HepG2 (cell line): Measurements from ENCODE around the gene C6orf62. TPM values are rescaled to one million over a fixed set of nuclear protein-coding genes. Genes with fewer than 3 reads are reported as not detected.
A peak's percentile ranks its signal among the peaks of the same experiment; 100 is the strongest.

Experiments used
- ADNP ChIP-seq: sonication (generic); formaldehyde crosslinking; IDR thresholded peaks from 2 replicates; pipeline ENCODE4 v1.4.0; 2020; ENCODE audit warnings: missing genetic modification reagents
- ATM ChIP-seq: fragments of 450-650 bp; IDR thresholded peaks from 2 replicates; pipeline ENCODE4 v1.7.1; 2017; ENCODE audit warnings: mild to moderate bottlenecking, borderline replicate concordance
- CENPX ChIP-seq: sonication (generic); formaldehyde crosslinking; IDR thresholded peaks from 2 replicates; pipeline ENCODE4 v1.9.0; 2021; ENCODE audit warnings: mild to moderate bottlenecking, missing genetic modification reagents, moderate library complexity
- CREM ChIP-seq, 2 experiments: sonication (generic) in 1 of 2; formaldehyde crosslinking in 1 of 2; IDR thresholded peaks; 2 replicates each; pipeline versions ENCODE4 v1.4.0 to v1.6.1; 2016 to 2020; ENCODE audit warnings: antibody characterized with exemption in 1 of 2, mild to moderate bottlenecking in 1 of 2, missing genetic modification reagents in 1 of 2
- FOXO1 ChIP-seq: sonication (generic); formaldehyde crosslinking; IDR thresholded peaks from 2 replicates; pipeline ENCODE4 v1.4.0; 2020; ENCODE audit warnings: missing genetic modification reagents
- HMGXB4 ChIP-seq, 2 experiments: sonication (generic) in 1 of 2; formaldehyde crosslinking in 1 of 2; IDR thresholded peaks; 2 replicates each; pipeline versions ENCODE4 v1.4.0 to v1.6.1; 2018 to 2020; ENCODE audit warnings: missing genetic modification reagents in 2 of 2, borderline replicate concordance in 1 of 2, low read depth in 1 of 2, mild to moderate bottlenecking in 1 of 2, missing biosample characterization in 1 of 2
- HNRNPH1 ChIP-seq: fragments of 200-400 bp; formaldehyde crosslinking; optimal IDR thresholded peaks from 2 replicates; pipeline ENCODE3; 2017; ENCODE audit warnings: mild to moderate bottlenecking, low read depth, low read length
- HNRNPL ChIP-seq: fragments of 200-400 bp; formaldehyde crosslinking; IDR thresholded peaks from 2 replicates; pipeline ENCODE4 v1.6.1; 2017; ENCODE audit warnings: mild to moderate bottlenecking, low read depth, low read length
- IKZF5 ChIP-seq: IDR thresholded peaks from 2 replicates; pipeline ENCODE4 v1.6.1; 2018; ENCODE audit warnings: missing genetic modification reagents, mild to moderate bottlenecking, missing compliant biosample characterization
- NPAS2 ChIP-seq: sonication (generic); formaldehyde crosslinking; IDR thresholded peaks from 2 replicates; pipeline ENCODE4 v1.8.0; 2022; ENCODE audit warnings: mild to moderate bottlenecking, missing genetic modification reagents, borderline replicate concordance
- PAX8 ChIP-seq: sonication (generic); formaldehyde crosslinking; IDR thresholded peaks from 2 replicates; pipeline ENCODE4 v1.8.0; 2022; ENCODE audit warnings: mild to moderate bottlenecking, missing genetic modification reagents, borderline replicate concordance
- RARA ChIP-seq: IDR thresholded peaks from 2 replicates; pipeline ENCODE4 v1.6.1; 2016; ENCODE audit warnings: missing genetic modification reagents, missing compliant biosample characterization
- SALL2 ChIP-seq: sonication (generic); formaldehyde crosslinking; IDR thresholded peaks from 2 replicates; pipeline ENCODE4 v1.8.1; 2023; ENCODE audit warnings: mild to moderate bottlenecking, missing genetic modification reagents, inconsistent platforms
- SETDB1 ChIP-seq: sonication (generic); formaldehyde crosslinking; IDR thresholded peaks from 2 replicates; pipeline ENCODE4 v1.5.1; 2020; ENCODE audit warnings: missing genetic modification reagents, mild to moderate bottlenecking, borderline replicate concordance
- SIN3A ChIP-seq: IDR thresholded peaks from 2 replicates; pipeline ENCODE4 v1.6.1; 2011; ENCODE audit warnings: low read depth, mild to moderate bottlenecking, control low read depth, low read length, borderline replicate concordance
- SP5 ChIP-seq: IDR thresholded peaks from 2 replicates; pipeline ENCODE4 v1.6.1; 2016; ENCODE audit warnings: low read depth, borderline replicate concordance
- ZBTB1 ChIP-seq: sonication (generic); formaldehyde crosslinking; IDR thresholded peaks from 2 replicates; pipeline ENCODE4 v1.4.0; 2020; ENCODE audit warnings: missing genetic modification reagents, borderline replicate concordance
- ZBTB42 ChIP-seq: sonication (generic); formaldehyde crosslinking; IDR thresholded peaks from 2 replicates; pipeline ENCODE4 v1.5.0; 2020; ENCODE audit warnings: mild to moderate bottlenecking, missing genetic modification reagents
- ZNF589 ChIP-seq: sonication (generic); formaldehyde crosslinking; conservative IDR thresholded peaks from 2 replicates; pipeline ENCODE4 v1.8.0; 2022; ENCODE audit warnings: mild to moderate bottlenecking, moderate library complexity, missing genetic modification reagents
- ZNF670 ChIP-seq: sonication (generic); formaldehyde crosslinking; IDR thresholded peaks from 2 replicates; pipeline ENCODE4 v1.8.0; 2022; ENCODE audit warnings: mild to moderate bottlenecking, missing genetic modification reagents, borderline replicate concordance
- ZNF713 ChIP-seq: sonication (generic); formaldehyde crosslinking; IDR thresholded peaks from 2 replicates; pipeline ENCODE4 v1.4.0; 2020; ENCODE audit warnings: mild to moderate bottlenecking, missing genetic modification reagents
- ZNF776 ChIP-seq: sonication (generic); formaldehyde crosslinking; IDR thresholded peaks from 2 replicates; pipeline ENCODE4 v1.4.0; 2020; ENCODE audit warnings: mild to moderate bottlenecking, missing genetic modification reagents
- ZNF790 ChIP-seq: sonication (generic); formaldehyde crosslinking; IDR thresholded peaks from 2 replicates; pipeline ENCODE4 v1.8.0; 2022; ENCODE audit warnings: missing genetic modification reagents, mild to moderate bottlenecking, borderline replicate concordance
- polyA plus RNA-seq, 8 experiments: library from polyadenylated mRNA; depleted of rRNA in 3 of 8; stranded (reverse) in 7 of 8; unstranded in 1 of 8; fragments of >200 nt; fragmentation: Illumina TruSeq in 4 of 8; extraction: Trizol in 4 of 8; gene quantifications; 2 replicates each; pipeline versions ENCODE4 v1.2.1 to v1.2.3, GENCODE V29; 2011 to 2016; ENCODE audit warnings: low read depth in 4 of 8, missing spikeins in 1 of 8, mixed read lengths in 1 of 8; ENCODE audit not compliant: insufficient read depth in 1 of 8
- total RNA-seq, 5 experiments: library from RNA; depleted of rRNA; stranded (reverse); fragments of >200 nt; fragmentation: Illumina TruSeq; extraction: Trizol; gene quantifications; 2 replicates each; pipeline ENCODE4 v1.2.3, GENCODE V29; 2016; ENCODE audit warnings: low read depth in 1 of 5
- TF ChIP-seq, protein P1 (sequence below): IDR thresholded peaks from 2 replicates; pipeline ENCODE4 v1.6.1; 2016; ENCODE audit warnings: low read depth, borderline replicate concordance
- TF ChIP-seq, protein P2 (sequence below): sonication (generic); formaldehyde crosslinking; IDR thresholded peaks from 2 replicates; pipeline ENCODE4 v1.5.0; 2020; ENCODE audit warnings: mild to moderate bottlenecking, missing genetic modification reagents
- TF ChIP-seq, protein P3 (sequence below): sonication (generic); formaldehyde crosslinking; conservative IDR thresholded peaks from 2 replicates; pipeline ENCODE4 v1.4.0; 2020; ENCODE audit warnings: missing genetic modification reagents

Gene C6orf62
- total and polyA plus RNA-seq, 2 of the 13 experiments (the other 11 are each of a cell fraction or from before 2014, with no cell fraction given), result 54.8 to 90.4 TPM

GRCh38 chr6:24720131-24720603 is 1.2 kb upstream of the C6orf62 start (continued):
- TF ChIP-seq IKZF5 (CRISPR knock-in tag), result no peak; the same call in 1 of the 2 replicates
- TF ChIP-seq SETDB1 (CRISPR knock-in tag), result no peak
- 0 out of 2 replicates have a peak, but pooled peaks have one; percentile 41 for TF ChIP-seq PAX8 (CRISPR knock-in tag)
- no peak for TF ChIP-seq CENPX
- peak; percentile 64; the same call in 1 of the 2 replicates for TF ChIP-seq ZNF776 (CRISPR knock-in tag)
- no peak for TF ChIP-seq NPAS2 (CRISPR knock-in tag)
- TF ChIP-seq ZBTB1, result no peak
- peak in 1 of 2 experiments; percentile 59; a peak in 1 of 4 replicates for TF ChIP-seq HMGXB4 (CRISPR knock-in tag; IDR thresholded peaks at IDR 0.05; ENCODE audit: borderline replicate concordance in 1 of 2, low read depth in 1 of 2)
- TF ChIP-seq, protein P1, sequence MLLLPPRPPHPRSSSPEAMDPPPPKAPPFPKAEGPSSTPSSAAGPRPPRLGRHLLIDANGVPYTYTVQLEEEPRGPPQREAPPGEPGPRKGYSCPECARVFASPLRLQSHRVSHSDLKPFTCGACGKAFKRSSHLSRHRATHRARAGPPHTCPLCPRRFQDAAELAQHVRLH (CRISPR knock-in tag), result 0 out of 2 replicates have a peak, but pooled peaks have one; percentile 81
- TF ChIP-seq ZNF790, result no peak
- TF ChIP-seq ATM, result no peak
- TF ChIP-seq, protein P2, sequence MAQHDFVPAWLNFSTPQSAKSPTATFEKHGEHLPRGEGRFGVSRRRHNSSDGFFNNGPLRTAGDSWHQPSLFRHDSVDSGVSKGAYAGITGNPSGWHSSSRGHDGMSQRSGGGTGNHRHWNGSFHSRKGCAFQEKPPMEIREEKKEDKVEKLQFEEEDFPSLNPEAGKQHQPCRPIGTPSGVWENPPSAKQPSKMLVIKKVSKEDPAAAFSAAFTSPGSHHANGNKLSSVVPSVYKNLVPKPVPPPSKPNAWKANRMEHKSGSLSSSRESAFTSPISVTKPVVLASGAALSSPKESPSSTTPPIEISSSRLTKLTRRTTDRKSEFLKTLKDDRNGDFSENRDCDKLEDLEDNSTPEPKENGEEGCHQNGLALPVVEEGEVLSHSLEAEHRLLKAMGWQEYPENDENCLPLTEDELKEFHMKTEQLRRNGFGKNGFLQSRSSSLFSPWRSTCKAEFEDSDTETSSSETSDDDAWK, result no peak
- TF ChIP-seq HNRNPH1, result no peak
- no peak for TF ChIP-seq SALL2 (CRISPR knock-in tag)
- TF ChIP-seq FOXO1 (CRISPR knock-in tag), result no peak
- TF ChIP-seq ZNF670, result no peak; the same call in 1 of the 2 replicates
- no peak for TF ChIP-seq ZNF713 (CRISPR knock-in tag)
- TF ChIP-seq ZBTB42 (CRISPR knock-in tag), result no peak; the same call in 1 of the 2 replicates
- no peak for TF ChIP-seq SIN3A
- no peak for TF ChIP-seq SP5 (CRISPR knock-in tag)
- TF ChIP-seq ZNF589 (CRISPR knock-in tag), result 0 out of 2 replicates have a peak, but pooled peaks have one; percentile 12
- TF ChIP-seq ADNP (CRISPR knock-in tag), result no peak
- TF ChIP-seq, protein P3, sequence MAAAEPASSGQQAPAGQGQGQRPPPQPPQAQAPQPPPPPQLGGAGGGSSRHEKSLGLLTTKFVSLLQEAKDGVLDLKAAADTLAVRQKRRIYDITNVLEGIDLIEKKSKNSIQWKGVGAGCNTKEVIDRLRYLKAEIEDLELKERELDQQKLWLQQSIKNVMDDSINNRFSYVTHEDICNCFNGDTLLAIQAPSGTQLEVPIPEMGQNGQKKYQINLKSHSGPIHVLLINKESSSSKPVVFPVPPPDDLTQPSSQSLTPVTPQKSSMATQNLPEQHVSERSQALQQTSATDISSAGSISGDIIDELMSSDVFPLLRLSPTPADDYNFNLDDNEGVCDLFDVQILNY, result no peak
- no peak for TF ChIP-seq RARA (CRISPR knock-in tag)
- TF ChIP-seq CREM (IDR thresholded peaks at IDR 0.05), result no peak
- TF ChIP-seq CREM (CRISPR knock-in tag; IDR thresholded peaks at IDR 0.05), result no peak
- no peak for TF ChIP-seq HNRNPL
